Fibroblast of pulmonary artery (primary cell): Measurements from ENCODE around the gene URB1.

Source experiments
- DNase-seq: peaks from one replicate; pipeline ENCODE4 v3.0.0-alpha.2; 2010; ENCODE audit warnings: low read depth
- H3K4me3 ChIP-seq: replicated peaks from 2 replicates; pipeline ENCODE4 v1.5.1; 2011; ENCODE audit warnings: low read depth, mild to moderate bottlenecking, control low read depth, low read length, moderate library complexity
- CTCF ChIP-seq: IDR thresholded peaks from 2 replicates; pipeline ENCODE4 v1.5.1; 2011; ENCODE audit warnings: mild to moderate bottlenecking, control low read depth, low read length, inconsistent platforms; ENCODE audit errors: missing control alignments

The URB1 gene

GRCh38 chr21:32334980-32335531 lies 57.8 kb downstream of the URB1 start:
- no peak overlapping the region for H3K4me3 ChIP-seq
- DNase-seq = no peak
- TF ChIP-seq CTCF = no peak

- TF ChIP-seq CTCF = no peak
- DNase-seq = no peak
- H3K4me3 ChIP-seq = no peak overlapping the region
Observed at GRCh38 chr21:32333953-32334673, 58.7 kb downstream of the URB1 start.

GRCh38 chr21:32332463-32332951 lies 60.3 kb downstream of the URB1 start:
- TF ChIP-seq CTCF = no peak
- DNase-seq = no peak
- H3K4me3 ChIP-seq = no peak overlapping the region

- DNase-seq = no peak
- no peak for TF ChIP-seq CTCF
- no peak overlapping the region for H3K4me3 ChIP-seq
Observed at GRCh38 chr21:32331444-32332305, 61.1 kb downstream of the URB1 start.

GRCh38 chr21:32330784-32331311 lies 62.0 kb downstream of the URB1 start:
- TF ChIP-seq CTCF = no peak
- H3K4me3 ChIP-seq = no peak overlapping the region
- DNase-seq = no peak

- peak; percentile 29 for DNase-seq
- H3K4me3 ChIP-seq = no peak overlapping the region
- TF ChIP-seq CTCF = no peak
Observed at GRCh38 chr21:32329776-32330175, 63.0 kb downstream of the URB1 start.
